ENCODE results near the gene PSMB4.

The PSMB4 gene

DNA sequence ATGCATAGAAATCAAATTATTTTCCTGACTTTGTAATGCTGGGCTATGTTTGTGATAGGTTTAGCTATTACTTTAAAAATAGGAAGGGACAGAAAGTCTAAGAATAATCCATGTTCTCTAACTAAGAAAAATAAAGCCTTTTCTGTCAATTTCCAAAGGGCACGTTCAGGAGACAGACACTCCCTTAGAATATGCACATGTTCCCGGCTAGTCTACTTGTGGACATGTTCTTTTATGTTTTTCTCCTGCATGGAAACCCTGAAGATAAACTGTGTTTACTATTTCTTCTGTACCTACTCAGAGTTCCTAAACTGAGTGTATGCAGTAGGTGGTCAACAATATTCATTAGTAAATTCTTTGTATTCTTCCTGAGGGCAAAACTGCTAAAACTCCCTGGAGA lies 12.5 kb downstream of the PSMB4 start:
- TF ChIP-seq GABPA (IDR thresholded peaks at IDR 0.05; ENCODE audit: low read depth) (no peak), SPI1 (IDR thresholded peaks at IDR 0.05; ENCODE audit: borderline replicate concordance, low read depth) (no peak), POLR2AphosphoS5 (IDR thresholded peaks at IDR 0.05; ENCODE audit: low read depth) (no peak)
- TF ChIP-seq, protein P1, sequence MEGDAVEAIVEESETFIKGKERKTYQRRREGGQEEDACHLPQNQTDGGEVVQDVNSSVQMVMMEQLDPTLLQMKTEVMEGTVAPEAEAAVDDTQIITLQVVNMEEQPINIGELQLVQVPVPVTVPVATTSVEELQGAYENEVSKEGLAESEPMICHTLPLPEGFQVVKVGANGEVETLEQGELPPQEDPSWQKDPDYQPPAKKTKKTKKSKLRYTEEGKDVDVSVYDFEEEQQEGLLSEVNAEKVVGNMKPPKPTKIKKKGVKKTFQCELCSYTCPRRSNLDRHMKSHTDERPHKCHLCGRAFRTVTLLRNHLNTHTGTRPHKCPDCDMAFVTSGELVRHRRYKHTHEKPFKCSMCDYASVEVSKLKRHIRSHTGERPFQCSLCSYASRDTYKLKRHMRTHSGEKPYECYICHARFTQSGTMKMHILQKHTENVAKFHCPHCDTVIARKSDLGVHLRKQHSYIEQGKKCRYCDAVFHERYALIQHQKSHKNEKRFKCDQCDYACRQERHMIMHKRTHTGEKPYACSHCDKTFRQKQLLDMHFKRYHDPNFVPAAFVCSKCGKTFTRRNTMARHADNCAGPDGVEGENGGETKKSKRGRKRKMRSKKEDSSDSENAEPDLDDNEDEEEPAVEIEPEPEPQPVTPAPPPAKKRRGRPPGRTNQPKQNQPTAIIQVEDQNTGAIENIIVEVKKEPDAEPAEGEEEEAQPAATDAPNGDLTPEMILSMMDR (IDR thresholded peaks at IDR 0.05; ENCODE audit: insufficient read depth, low read length), result no peak
- TF ChIP-seq, protein P2, sequence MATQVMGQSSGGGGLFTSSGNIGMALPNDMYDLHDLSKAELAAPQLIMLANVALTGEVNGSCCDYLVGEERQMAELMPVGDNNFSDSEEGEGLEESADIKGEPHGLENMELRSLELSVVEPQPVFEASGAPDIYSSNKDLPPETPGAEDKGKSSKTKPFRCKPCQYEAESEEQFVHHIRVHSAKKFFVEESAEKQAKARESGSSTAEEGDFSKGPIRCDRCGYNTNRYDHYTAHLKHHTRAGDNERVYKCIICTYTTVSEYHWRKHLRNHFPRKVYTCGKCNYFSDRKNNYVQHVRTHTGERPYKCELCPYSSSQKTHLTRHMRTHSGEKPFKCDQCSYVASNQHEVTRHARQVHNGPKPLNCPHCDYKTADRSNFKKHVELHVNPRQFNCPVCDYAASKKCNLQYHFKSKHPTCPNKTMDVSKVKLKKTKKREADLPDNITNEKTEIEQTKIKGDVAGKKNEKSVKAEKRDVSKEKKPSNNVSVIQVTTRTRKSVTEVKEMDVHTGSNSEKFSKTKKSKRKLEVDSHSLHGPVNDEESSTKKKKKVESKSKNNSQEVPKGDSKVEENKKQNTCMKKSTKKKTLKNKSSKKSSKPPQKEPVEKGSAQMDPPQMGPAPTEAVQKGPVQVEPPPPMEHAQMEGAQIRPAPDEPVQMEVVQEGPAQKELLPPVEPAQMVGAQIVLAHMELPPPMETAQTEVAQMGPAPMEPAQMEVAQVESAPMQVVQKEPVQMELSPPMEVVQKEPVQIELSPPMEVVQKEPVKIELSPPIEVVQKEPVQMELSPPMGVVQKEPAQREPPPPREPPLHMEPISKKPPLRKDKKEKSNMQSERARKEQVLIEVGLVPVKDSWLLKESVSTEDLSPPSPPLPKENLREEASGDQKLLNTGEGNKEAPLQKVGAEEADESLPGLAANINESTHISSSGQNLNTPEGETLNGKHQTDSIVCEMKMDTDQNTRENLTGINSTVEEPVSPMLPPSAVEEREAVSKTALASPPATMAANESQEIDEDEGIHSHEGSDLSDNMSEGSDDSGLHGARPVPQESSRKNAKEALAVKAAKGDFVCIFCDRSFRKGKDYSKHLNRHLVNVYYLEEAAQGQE (IDR thresholded peaks at IDR 0.05; ENCODE audit: insufficient replicate concordance, low read depth), result no peak
- Histone ChIP-seq H3K27me3 (ENCODE audit: insufficient read depth, poor library complexity, severe bottlenecking) (no peaks in the 10 kb centered on the region), H3K27ac (replicated peaks) (no peak overlapping the region), H3K4me3 (replicated peaks; ENCODE audit: insufficient read depth, low read length) (no peak overlapping the region)
- no peak for DNase-seq (ENCODE audit: low read depth in 1 of 2, low spot score in 1 of 2)

DNA sequence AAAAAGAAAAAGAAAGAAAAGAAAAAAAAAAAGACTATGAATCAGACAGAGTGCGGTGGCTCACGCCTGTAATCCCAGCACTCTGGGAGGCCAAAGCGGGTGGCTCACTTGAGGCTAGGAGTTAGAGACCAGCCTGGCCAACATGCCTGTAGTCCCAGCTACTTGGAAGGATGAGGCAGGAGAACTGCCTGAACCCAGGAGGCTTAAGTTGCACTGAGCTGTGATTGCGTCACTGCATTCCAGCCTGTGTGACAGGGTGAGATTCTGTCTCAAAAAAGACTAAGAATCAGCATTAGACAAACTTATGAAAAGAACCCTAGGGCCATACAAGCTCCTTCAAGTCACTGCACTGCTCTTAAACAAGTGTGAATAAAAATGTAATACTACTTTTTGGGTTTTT lies 16.9 kb downstream of the PSMB4 start:
- H3K27ac ChIP-seq (replicated peaks), result no peak overlapping the region
- no peak overlapping the region for H3K4me3 ChIP-seq (replicated peaks; ENCODE audit: insufficient read depth, low read length)
- H3K27me3 ChIP-seq (ENCODE audit: insufficient read depth, poor library complexity, severe bottlenecking), result no peaks in the 10 kb centered on the region
- TF ChIP-seq, protein P1 (IDR thresholded peaks at IDR 0.05; ENCODE audit: insufficient read depth, low read length), result no peak
- TF ChIP-seq, protein P2 (IDR thresholded peaks at IDR 0.05; ENCODE audit: insufficient replicate concordance, low read depth), result no peak
- no peak for TF ChIP-seq POLR2AphosphoS5 (IDR thresholded peaks at IDR 0.05; ENCODE audit: low read depth)
- TF ChIP-seq SPI1 (IDR thresholded peaks at IDR 0.05; ENCODE audit: borderline replicate concordance, low read depth), result no peak
- TF ChIP-seq GABPA (IDR thresholded peaks at IDR 0.05; ENCODE audit: low read depth), result no peak
- DNase-seq (ENCODE audit: low read depth in 1 of 2, low spot score in 1 of 2), result no peak

DNA sequence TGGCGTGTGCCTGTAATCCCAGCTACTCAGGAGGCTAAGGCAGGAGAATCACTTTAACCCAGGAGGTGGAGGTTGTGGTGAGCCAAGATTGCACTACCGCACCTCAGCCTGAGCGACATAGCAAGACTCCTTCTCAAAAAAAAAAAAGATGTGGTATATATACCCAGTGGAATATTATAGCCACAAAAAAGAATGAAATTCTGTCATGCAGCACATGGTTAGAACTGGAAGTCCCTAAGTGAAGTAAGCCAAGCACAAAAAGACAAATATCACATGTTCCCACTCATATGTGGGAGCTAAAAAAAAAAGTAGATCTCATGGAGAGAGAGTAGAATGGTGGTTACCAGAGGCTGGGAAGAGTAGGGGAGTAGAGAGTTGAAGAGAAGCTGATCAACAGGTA lies 18.7 kb downstream of the PSMB4 start:
- Histone ChIP-seq H3K27me3 (ENCODE audit: insufficient read depth, poor library complexity, severe bottlenecking) (no peaks in the 10 kb centered on the region), H3K27ac (replicated peaks) (no peak overlapping the region), H3K4me3 (replicated peaks; ENCODE audit: insufficient read depth, low read length) (no peak overlapping the region)
- no peak for DNase-seq (ENCODE audit: low read depth in 1 of 2, low spot score in 1 of 2)
- TF ChIP-seq, protein P1 (IDR thresholded peaks at IDR 0.05; ENCODE audit: insufficient read depth, low read length), result no peak
- TF ChIP-seq SPI1 (IDR thresholded peaks at IDR 0.05; ENCODE audit: borderline replicate concordance, low read depth), result no peak
- TF ChIP-seq POLR2AphosphoS5 (IDR thresholded peaks at IDR 0.05; ENCODE audit: low read depth), result no peak
- no peak for TF ChIP-seq GABPA (IDR thresholded peaks at IDR 0.05; ENCODE audit: low read depth)
- TF ChIP-seq, protein P2 (IDR thresholded peaks at IDR 0.05; ENCODE audit: insufficient replicate concordance, low read depth), result no peak
